ENCODE measurements around the gene BORCS5. TPM values are rescaled to one million over a fixed set of nuclear protein-coding genes. Genes with fewer than 3 reads are reported as not detected.
"Not testable (repeated sequence)": the region's sequence is repeated elsewhere in the genome, so short reads cannot be mapped to it uniquely, and the experiment has no call there.

The BORCS5 gene
- total RNA-seq = 10 to 100 TPM; 12.4 to 16.6 TPM
- polyA plus RNA-seq = 10 to 100 TPM; 14.2 to 18.4 (median 15.7) TPM
- total RNA-seq = 11.5 to 36.9 (median 15.6) reads per million in 6 experiments

GRCh38 chr12:12356896-12357718 lies at the start of gene BORCS5:
Gene BORCS5, plus strand, starts transcription at chr12:12357078. Its CDS starts 374 bp downstream, at chr12:12357452.
- peak; percentile 91 to 99 (median 98) for DNase-seq
- peak; percentile 89 to 93 for ATAC-seq
- H3K27ac Mint-ChIP-seq = peak within 1 kb of the TSS; percentile 95 to 100 (median 99)
- peaks cover 0 to 8% (median 0%) of the 10 kb centered on the region in 3 donors for H3K36me3 Mint-ChIP-seq
- peaks cover 24 to 52% (median 46%) of the 10 kb centered on the region in 4 donors for H3K4me1 Mint-ChIP-seq
- no peaks in the 10 kb centered on the region for H3K27me3 Mint-ChIP-seq
- peak within 1 kb of the TSS; percentile 90 to 98 (median 96) for H3K4me3 Mint-ChIP-seq
- H3K9me3 Mint-ChIP-seq = no peaks in the 10 kb centered on the region
- POLR2A ChIA-PET = interaction anchor here (0.5 to 3.3 kb wide), 44 partner anchors 11 to 1586 kb away, joined by 3 to 78 read pairs (median 4); partner anchors contain the start of genes CDKN1B, CREBL2, DUSP16 and GPR19

GRCh38 chr12:12310695-12311094 lies 46.2 kb upstream of the BORCS5 start:
- H3K9me3 Mint-ChIP-seq, H3K4me1 Mint-ChIP-seq: not testable (repeated sequence)

GRCh38 chr12:12315838-12316237 lies 41.0 kb upstream of the BORCS5 start:
- DNase-seq (no peak), ATAC-seq (no peak)
- no peak overlapping the region for H3K27ac Mint-ChIP-seq
- H3K27me3 Mint-ChIP-seq = peaks cover 0 to 3% (median 2%) of the 10 kb centered on the region in 5 donors
- no peaks in the 10 kb centered on the region for H3K36me3 Mint-ChIP-seq
- H3K4me3 Mint-ChIP-seq = no peak overlapping the region
- POLR2A ChIA-PET = no interaction called here
- no peaks in the 10 kb centered on the region for H3K9me3 Mint-ChIP-seq
- no peaks in the 10 kb centered on the region for H3K4me1 Mint-ChIP-seq

More at GRCh38 chr12:12310695-12311094, 46.2 kb upstream of the BORCS5 start:
- H3K36me3 Mint-ChIP-seq, H3K4me3 Mint-ChIP-seq, DNase-seq, ATAC-seq, H3K27me3 Mint-ChIP-seq, H3K27ac Mint-ChIP-seq: not testable (repeated sequence)
- POLR2A ChIA-PET = interaction anchor here (0.6 to 0.7 kb wide), 3 partner anchors 57 to 421 kb away, joined by 3 to 6 read pairs (median 4); no protein-coding TSS in a partner anchor

GRCh38 chr12:12319451-12320183 lies 37.3 kb upstream of the BORCS5 start:
- ATAC-seq = no peak
- H3K36me3 Mint-ChIP-seq = no peaks in the 10 kb centered on the region
- no peak for DNase-seq
- no peak overlapping the region for H3K4me3 Mint-ChIP-seq
- H3K9me3 Mint-ChIP-seq = no peaks in the 10 kb centered on the region
- peaks cover 0 to 6% (median 1%) of the 10 kb centered on the region in 4 donors for H3K4me1 Mint-ChIP-seq
- H3K27ac Mint-ChIP-seq = peak overlapping the region in 2 of 10 donors; percentile 3 to 69
- H3K27me3 Mint-ChIP-seq = peaks cover 0 to 4% (median 2%) of the 10 kb centered on the region in 5 donors
- POLR2A ChIA-PET = no interaction called here

GRCh38 chr12:12323118-12323517 lies 33.8 kb upstream of the BORCS5 start:
- Mint-ChIP-seq H3K9me3 (no peaks in the 10 kb centered on the region), H3K4me3 (no peak overlapping the region), H3K27me3 (peaks cover 0 to 4% (median 2%) of the 10 kb centered on the region in 5 donors), H3K4me1 (peaks cover 7 to 16% (median 8%) of the 10 kb centered on the region in 4 donors), H3K27ac (peak overlapping the region in 1 of 10 donors; percentile 23), H3K36me3 (no peaks in the 10 kb centered on the region)
- POLR2A ChIA-PET = no interaction called here
- no peak for DNase-seq
- ATAC-seq = no peak

GRCh38 chr12:12323591-12323990 lies 33.3 kb upstream of the BORCS5 start:
- H3K27me3 Mint-ChIP-seq = peaks cover 0 to 4% (median 2%) of the 10 kb centered on the region in 5 donors
- peak overlapping the region in 1 of 10 donors; percentile 23 for H3K27ac Mint-ChIP-seq
- POLR2A ChIA-PET = no interaction called here
- H3K4me1 Mint-ChIP-seq = peaks cover 7 to 16% (median 8%) of the 10 kb centered on the region in 4 donors
- no peak for ATAC-seq
- no peak overlapping the region for H3K4me3 Mint-ChIP-seq
- H3K9me3 Mint-ChIP-seq = no peaks in the 10 kb centered on the region
- DNase-seq = no peak
- H3K36me3 Mint-ChIP-seq = no peaks in the 10 kb centered on the region

GRCh38 chr12:12326262-12326661 lies 30.6 kb upstream of the BORCS5 start:
- DNase-seq (no peak), ATAC-seq (no peak)
- peaks cover 0 to 1% (median 0%) of the 10 kb centered on the region in 3 donors for H3K36me3 Mint-ChIP-seq
- no peaks in the 10 kb centered on the region for H3K9me3 Mint-ChIP-seq
- POLR2A ChIA-PET = no interaction called here
- peaks cover 7 to 16% (median 8%) of the 10 kb centered on the region in 4 donors for H3K4me1 Mint-ChIP-seq
- H3K27me3 Mint-ChIP-seq = peaks cover 0 to 8% (median 0%) of the 10 kb centered on the region in 5 donors
- peak overlapping the region in 1 of 10 donors; percentile 27 for H3K27ac Mint-ChIP-seq
- no peak overlapping the region for H3K4me3 Mint-ChIP-seq

- H3K4me3 Mint-ChIP-seq = peak overlapping the region in 4 of 10 donors; percentile 17 to 26 (median 20)
- POLR2A ChIA-PET = interaction anchor here (0.6 to 1.2 kb wide), 2 partner anchors 29 to 481 kb away, joined by 3 read pairs; partner anchors contain the start of gene BORCS5
- H3K9me3 Mint-ChIP-seq = no peaks in the 10 kb centered on the region
- ATAC-seq = peak; percentile 68 to 75
- H3K4me1 Mint-ChIP-seq = peaks cover 6 to 10% (median 8%) of the 10 kb centered on the region in 4 donors
- peaks cover 0 to 8% (median 0%) of the 10 kb centered on the region in 5 donors for H3K27me3 Mint-ChIP-seq
- H3K27ac Mint-ChIP-seq = peak overlapping the region; percentile 17 to 87 (median 57)
- peak in 6 of 10 donors; percentile 9 to 62 (median 40) for DNase-seq
- peaks cover 0 to 1% (median 0%) of the 10 kb centered on the region in 3 donors for H3K36me3 Mint-ChIP-seq
Observed at GRCh38 chr12:12327802-12328201, 29.1 kb upstream of the BORCS5 start.

- ATAC-seq (no peak), DNase-seq (no peak)
- POLR2A ChIA-PET = no interaction called here
- Mint-ChIP-seq H3K4me3 (no peak overlapping the region), H3K4me1 (peaks cover 14 to 31% (median 25%) of the 10 kb centered on the region in 4 donors), H3K27me3 (peaks cover 0 to 5% (median 0%) of the 10 kb centered on the region in 5 donors), H3K9me3 (no peaks in the 10 kb centered on the region), H3K36me3 (peaks cover 0 to 1% (median 0%) of the 10 kb centered on the region in 3 donors), H3K27ac (peak overlapping the region in 3 of 10 donors; percentile 10 to 32 (median 15))
Observed at GRCh38 chr12:12331244-12331771, 25.6 kb upstream of the BORCS5 start.

GRCh38 chr12:12331896-12332295 lies 25.0 kb upstream of the BORCS5 start:
- POLR2A ChIA-PET = interaction anchor here (0.7 kb wide), 1 partner anchor 28 kb away, joined by 5 read pairs; no protein-coding TSS in a partner anchor

GRCh38 chr12:12333407-12334366 lies 23.2 kb upstream of the BORCS5 start:
- H3K9me3 Mint-ChIP-seq = no peaks in the 10 kb centered on the region

More at GRCh38 chr12:12331896-12332295, 25.0 kb upstream of the BORCS5 start:
- H3K36me3 Mint-ChIP-seq = peaks cover 0 to 1% (median 0%) of the 10 kb centered on the region in 3 donors
- peaks cover 0 to 5% (median 0%) of the 10 kb centered on the region in 5 donors for H3K27me3 Mint-ChIP-seq
- peaks cover 14 to 31% (median 25%) of the 10 kb centered on the region in 4 donors for H3K4me1 Mint-ChIP-seq
- no peak overlapping the region for H3K4me3 Mint-ChIP-seq
- ATAC-seq (no peak), DNase-seq (no peak)
- peak overlapping the region in 1 of 10 donors; percentile 29 for H3K27ac Mint-ChIP-seq
- no peaks in the 10 kb centered on the region for H3K9me3 Mint-ChIP-seq

More at GRCh38 chr12:12333407-12334366, 23.2 kb upstream of the BORCS5 start:
- POLR2A ChIA-PET = interaction anchor here (1.0 to 1.8 kb wide), 2 partner anchors 23 to 403 kb away, joined by 3 to 5 read pairs; partner anchors contain the start of gene BORCS5
- Mint-ChIP-seq H3K27me3 (peaks cover 0 to 5% (median 0%) of the 10 kb centered on the region in 5 donors), H3K27ac (peak overlapping the region in 5 of 10 donors; percentile 20 to 78 (median 46)), H3K36me3 (peaks cover 0 to 1% (median 0%) of the 10 kb centered on the region in 3 donors), H3K4me1 (peaks cover 12 to 27% (median 22%) of the 10 kb centered on the region in 4 donors), H3K4me3 (peak overlapping the region in 1 of 10 donors; percentile 12)
- DNase-seq (no peak), ATAC-seq (no peak)

All from naive thymus-derived CD8-positive, alpha-beta T cell (primary cell).